Loucy (cell line): Measurements from ENCODE around the gene UTRN.

ENCODE experiments used
- H2AFZ ChIP-seq: fragments of 200-600 bp; sonication (generic); 2 replicates; pipeline ENCODE4 v1.6.0; 2016; ENCODE audit warnings: antibody characterized with exemption, mild to moderate bottlenecking, low read length, moderate library complexity
- H3F3A ChIP-seq: fragments of 200-600 bp; 2 replicates; pipeline ENCODE4 v1.6.0; 2016; ENCODE audit warnings: antibody characterized with exemption, low read depth, mild to moderate bottlenecking
- H3K27me3 ChIP-seq: fragments of 200-600 bp; sonication (generic); 2 replicates; pipeline ENCODE4 v1.6.1; 2014; ENCODE audit warnings: low read length, mild to moderate bottlenecking; ENCODE audit not compliant: insufficient read depth, poor library complexity, severe bottlenecking
- H3K36me3 ChIP-seq: fragments of 200-600 bp; sonication (generic); 2 replicates; pipeline ENCODE4 v1.6.1; 2016; ENCODE audit warnings: low read length; ENCODE audit not compliant: insufficient read depth
- H3K4me1 ChIP-seq: fragments of 200-600 bp; sonication (generic); 2 replicates; pipeline ENCODE4 v1.5.1; 2014; ENCODE audit warnings: low read length, mild to moderate bottlenecking; ENCODE audit not compliant: insufficient read depth, poor library complexity, severe bottlenecking
- H3K4me2 ChIP-seq: fragments of 200-600 bp; sonication (generic); 2 replicates; pipeline ENCODE4 v1.6.0; 2014; ENCODE audit warnings: antibody characterized with exemption, low read length, low read depth, mild to moderate bottlenecking; ENCODE audit not compliant: poor library complexity, severe bottlenecking
- H3K4me3 ChIP-seq: fragments of 200-600 bp; sonication (generic); 2 replicates; pipeline ENCODE4 v1.5.1; 2014; ENCODE audit warnings: low read length, mild to moderate bottlenecking, mixed read lengths; ENCODE audit not compliant: poor library complexity, severe bottlenecking
- H3K79me2 ChIP-seq: fragments of 200-600 bp; sonication (generic); 2 replicates; pipeline ENCODE4 v1.6.1; 2014; ENCODE audit warnings: low read length; ENCODE audit not compliant: insufficient read depth
- H3K9ac ChIP-seq: fragments of 200-600 bp; sonication (generic); 2 replicates; pipeline ENCODE4 v1.6.0; 2014; ENCODE audit warnings: mild to moderate bottlenecking, low read depth, low read length, moderate library complexity; ENCODE audit not compliant: poor library complexity, severe bottlenecking
- H3K9me2 ChIP-seq: fragments of 200-600 bp; sonication (generic); replicated peaks from 2 replicates; pipeline ENCODE4 v1.6.1; 2016; ENCODE audit warnings: low read depth, low read length, mixed read lengths
- H3K9me3 ChIP-seq: fragments of 200-600 bp; sonication (generic); 2 replicates; pipeline ENCODE4 v1.6.1; 2014; ENCODE audit warnings: mild to moderate bottlenecking, antibody characterized with exemption, low read length, low read depth; ENCODE audit not compliant: insufficient read depth
- H4K20me1 ChIP-seq: fragments of 200-600 bp; sonication (generic); 2 replicates; pipeline ENCODE4 v1.6.0; 2014; ENCODE audit warnings: antibody characterized with exemption, low read length, mild to moderate bottlenecking; ENCODE audit not compliant: insufficient read depth, poor library complexity, severe bottlenecking
- CTCF ChIP-seq: fragments of 200-600 bp; sonication (generic); conservative IDR thresholded peaks from 2 replicates; pipeline ENCODE4 v1.5.1; 2014; ENCODE audit warnings: mild to moderate bottlenecking, antibody characterized with exemption, low read length
- EZH2phosphoT487 ChIP-seq: fragments of 200-600 bp; IDR thresholded peaks from 2 replicates; pipeline ENCODE4 v1.6.1; 2018; ENCODE audit warnings: antibody characterized with exemption, mild to moderate bottlenecking, moderate library complexity, borderline replicate concordance

UTRN gene

DNA sequence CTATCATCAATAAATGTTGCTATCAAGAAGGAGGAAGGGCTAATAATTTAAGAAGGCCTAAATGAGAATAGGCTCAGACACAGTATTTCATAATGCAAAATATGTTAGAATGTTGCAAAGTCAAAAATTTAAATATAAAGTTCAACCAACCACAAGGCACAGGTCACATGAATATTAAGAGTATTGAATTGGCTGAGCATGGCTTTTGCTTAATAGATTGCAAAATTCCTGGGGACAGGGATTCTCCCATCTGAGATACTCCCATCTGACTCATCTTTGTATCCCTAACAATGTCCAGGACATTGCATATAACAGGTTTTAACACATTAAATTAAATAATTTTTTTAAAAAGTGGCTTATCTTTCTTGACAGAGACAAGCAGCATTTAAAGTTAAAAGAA lies 32.9 kb upstream of the UTRN start:
- Histone ChIP-seq H3K4me1 (no peaks in the 10 kb centered on the region), H3F3A (no peaks in the 10 kb centered on the region), H3K4me2 (no peak overlapping the region), H4K20me1 (no peaks in the 10 kb centered on the region), H3K9me2 (no peaks in the 10 kb centered on the region), H3K27me3 (no peaks in the 10 kb centered on the region), H3K9me3 (no peaks in the 10 kb centered on the region), H3K9ac (no peak overlapping the region), H3K4me3 (no peak overlapping the region), H2AFZ (no peak overlapping the region), H3K36me3 (no peaks in the 10 kb centered on the region), H3K79me2 (no peaks in the 10 kb centered on the region)
- no peak for TF ChIP-seq EZH2phosphoT487
- no peak for TF ChIP-seq CTCF

DNA sequence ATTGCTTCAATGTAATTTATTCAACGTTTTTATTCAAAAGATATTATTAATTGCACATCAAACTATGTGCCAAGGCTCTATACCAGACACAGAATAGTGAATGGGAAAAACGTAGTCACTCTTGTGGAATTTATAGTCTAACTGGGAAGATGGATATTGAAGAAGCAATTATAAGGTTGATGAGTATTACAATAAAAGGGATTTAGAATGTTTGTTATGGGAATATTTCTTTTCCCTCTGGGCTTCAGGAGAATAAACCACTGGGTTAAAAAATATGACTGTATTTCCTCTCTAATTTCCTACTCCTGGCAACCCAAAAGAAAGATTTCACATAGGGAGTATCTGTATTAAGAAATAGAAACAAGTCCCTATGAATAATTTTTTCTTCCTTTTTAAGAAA lies 25.1 kb upstream of the UTRN start:
- Histone ChIP-seq H3K36me3 (no peaks in the 10 kb centered on the region), H2AFZ (no peak overlapping the region), H3K4me1 (no peaks in the 10 kb centered on the region), H4K20me1 (no peaks in the 10 kb centered on the region), H3K27me3 (no peaks in the 10 kb centered on the region), H3K4me2 (no peak overlapping the region), H3K9ac (no peak overlapping the region), H3K9me2 (no peaks in the 10 kb centered on the region), H3K9me3 (no peaks in the 10 kb centered on the region), H3K4me3 (no peak overlapping the region), H3K79me2 (no peaks in the 10 kb centered on the region), H3F3A (no peaks in the 10 kb centered on the region)
- TF ChIP-seq CTCF (no peak), EZH2phosphoT487 (no peak)

- Histone ChIP-seq H3K4me2 (no peak overlapping the region), H2AFZ (no peak overlapping the region), H3K9me2 (no peaks in the 10 kb centered on the region), H3K9me3 (no peaks in the 10 kb centered on the region), H3K36me3 (no peaks in the 10 kb centered on the region), H4K20me1 (no peaks in the 10 kb centered on the region), H3F3A (no peaks in the 10 kb centered on the region), H3K4me1 (no peaks in the 10 kb centered on the region), H3K27me3 (no peaks in the 10 kb centered on the region), H3K4me3 (no peak overlapping the region), H3K9ac (no peak overlapping the region), H3K79me2 (no peaks in the 10 kb centered on the region)
- peak; percentile 39; the same call in 1 of the 2 replicates for TF ChIP-seq CTCF
- no peak for TF ChIP-seq EZH2phosphoT487
These were observed 22.4 kb upstream of the UTRN start for GRCh38 chr6:144262470-144263369.
